GM23338 (cell line): ENCODE data around the gene DGKG. TPM values are rescaled to one million over a fixed set of nuclear protein-coding genes. Genes with fewer than 3 reads are reported as not detected.

ENCODE experiments used
- ATAC-seq: fragments of 200-7000 bp; cut with Tn5 transposase; 3 replicates; pipeline ENCODE4 v1.9.1; 2020
- DNase-seq: peaks from one replicate; pipeline ENCODE4 v3.0.0-alpha.2; 2015; ENCODE audit warnings: low spot score
- H2AFZ ChIP-seq: fragments of 200-600 bp; sonication (generic); 2 replicates; pipeline ENCODE4 v1.8.0; 2016; ENCODE audit warnings: antibody characterized with exemption, mild to moderate bottlenecking, moderate library complexity
- H3F3A ChIP-seq: fragments of 200-600 bp; sonication (generic); replicated peaks from 2 replicates; pipeline ENCODE4 v1.8.0; 2017; ENCODE audit warnings: antibody characterized with exemption, mixed run types, low read depth
- H3K27ac ChIP-seq: fragments of 200-600 bp; sonication (generic); 2 replicates; pipeline ENCODE4 v1.6.1; 2016; ENCODE audit warnings: low read depth
- H3K27me3 ChIP-seq: fragments of 200-600 bp; sonication (generic); 2 replicates; pipeline ENCODE4 v1.8.0; 2016; ENCODE audit warnings: mild to moderate bottlenecking, mixed run types, moderate library complexity; ENCODE audit not compliant: insufficient read depth
- H3K36me3 ChIP-seq: fragments of 200-600 bp; sonication (generic); 2 replicates; pipeline ENCODE4 v1.8.0; 2016; ENCODE audit warnings: mild to moderate bottlenecking; ENCODE audit not compliant: insufficient read depth
- H3K4me1 ChIP-seq: fragments of 200-600 bp; sonication (generic); 2 replicates; pipeline ENCODE4 v1.8.0; 2016; ENCODE audit warnings: mild to moderate bottlenecking, moderate library complexity; ENCODE audit not compliant: insufficient read depth
- H3K4me2 ChIP-seq: fragments of 200-600 bp; sonication (generic); 2 replicates; pipeline ENCODE4 v1.7.1; 2017; ENCODE audit warnings: mixed run types
- H3K4me3 ChIP-seq: fragments of 200-600 bp; sonication (generic); 2 replicates; pipeline ENCODE4 v1.6.1; 2016; ENCODE audit warnings: mixed run types
- H3K79me2 ChIP-seq: fragments of 200-600 bp; sonication (generic); replicated peaks from 2 replicates; pipeline ENCODE4 v1.8.0; 2017; ENCODE audit warnings: mild to moderate bottlenecking; ENCODE audit not compliant: insufficient read depth
- H3K9me2 ChIP-seq: fragments of 200-600 bp; sonication (generic); 2 replicates; pipeline ENCODE4 v1.8.0; 2017; ENCODE audit not compliant: insufficient read depth
- H4K20me1 ChIP-seq: fragments of 200-600 bp; sonication (generic); replicated peaks from 2 replicates; pipeline ENCODE4 v1.8.0; 2017; ENCODE audit warnings: mild to moderate bottlenecking; ENCODE audit not compliant: insufficient read depth
- H3K27ac Mint-ChIP-seq: 2 replicates; pipeline ENCODE4 v1.8.0; 2020; ENCODE audit warnings: inconsistent platforms, mild to moderate bottlenecking, moderate library complexity, mixed read lengths
- H3K27me3 Mint-ChIP-seq: 3 replicates; pipeline ENCODE4 v1.8.0; 2022; ENCODE audit warnings: low read depth, mild to moderate bottlenecking, moderate library complexity, mixed read lengths, inconsistent platforms; ENCODE audit not compliant: insufficient read depth, poor library complexity
- H3K36me3 Mint-ChIP-seq: 3 replicates; pipeline ENCODE4 v1.8.0; 2021; ENCODE audit warnings: low read depth, mild to moderate bottlenecking, inconsistent platforms, moderate library complexity, mixed read lengths
- H3K4me1 Mint-ChIP-seq: 3 replicates; pipeline ENCODE4 v1.8.0; 2020; ENCODE audit warnings: mild to moderate bottlenecking, inconsistent platforms, mixed read lengths
- H3K4me3 Mint-ChIP-seq: 3 replicates; pipeline ENCODE4 v1.8.0; 2021; ENCODE audit warnings: moderate library complexity, mild to moderate bottlenecking, inconsistent platforms, mixed read lengths
- H3K9me3 Mint-ChIP-seq: 3 replicates; pipeline ENCODE4 v1.8.0; 2020; ENCODE audit warnings: moderate library complexity, mild to moderate bottlenecking, inconsistent platforms, mixed read lengths
- CREB1 ChIP-seq: fragments of 250-450 bp; sonication (Bioruptor Pico); IDR thresholded peaks from 2 replicates; pipeline ENCODE4 v1.5.0; 2020; ENCODE audit warnings: low read depth, mild to moderate bottlenecking, moderate library complexity
- ETS1 ChIP-seq: IDR thresholded peaks from 2 replicates; pipeline ENCODE4 v1.6.1; 2016; ENCODE audit warnings: antibody characterized with exemption
- EZH2 ChIP-seq: fragments of 200-600 bp; sonication (generic); IDR thresholded peaks from one replicate; pipeline ENCODE4 v1.8.0; 2017; ENCODE audit warnings: antibody characterized with exemption, mild to moderate bottlenecking, low read depth; ENCODE audit not compliant: unreplicated experiment
- EZH2phosphoT487 ChIP-seq: fragments of 200-600 bp; sonication (generic); IDR thresholded peaks from one replicate; pipeline ENCODE4 v1.8.1; 2018; ENCODE audit warnings: antibody characterized with exemption; ENCODE audit not compliant: unreplicated experiment
- NANOG ChIP-seq: IDR thresholded peaks from 2 replicates; pipeline ENCODE4 v1.6.1; 2016; ENCODE audit warnings: antibody characterized with exemption, borderline replicate concordance
- POLR2AphosphoS5 ChIP-seq: IDR thresholded peaks from 2 replicates; pipeline ENCODE4 v1.6.1; 2016; ENCODE audit warnings: antibody characterized with exemption, low read depth
- STAT1 ChIP-seq: IDR thresholded peaks from one replicate; pipeline ENCODE4 v1.6.1; 2016; ENCODE audit warnings: antibody characterized with exemption; ENCODE audit not compliant: unreplicated experiment
- ZNF114 ChIP-seq: fragments of 250-450 bp; sonication (Bioruptor Pico); IDR thresholded peaks from 2 replicates; pipeline ENCODE4 v1.5.0; 2020; ENCODE audit warnings: mild to moderate bottlenecking, moderate library complexity
- ZNF331 ChIP-seq: fragments of 250-450 bp; sonication (Bioruptor Pico); IDR thresholded peaks from 2 replicates; pipeline ENCODE4 v1.5.0; 2020; ENCODE audit warnings: low read depth, mild to moderate bottlenecking, moderate library complexity
- polyA plus RNA-seq: library from polyadenylated mRNA; unstranded; fragments of >200 nt; fragmentation: Nextera tagmentation; extraction: Ambion mirVana; gene quantifications from 2 replicates; pipeline ENCODE4 v1.2.1, GENCODE V29; 2016
- total RNA-seq: library from RNA; depleted of rRNA; stranded (reverse); fragments of >200 nt; shearing (Covaris generic); gene quantifications from 2 replicates; pipeline ENCODE4 v1.2.3, GENCODE V29; 2014
- TF ChIP-seq, protein P1 (sequence below): fragments of 250-450 bp; sonication (Bioruptor Pico); IDR thresholded peaks from 2 replicates; pipeline ENCODE4 v1.5.0; 2020; ENCODE audit warnings: mild to moderate bottlenecking, moderate library complexity

DGKG gene
- total and polyA plus RNA-seq, 2 experiments from 2014 or later = 0.14 to 0.31 TPM

DNA sequence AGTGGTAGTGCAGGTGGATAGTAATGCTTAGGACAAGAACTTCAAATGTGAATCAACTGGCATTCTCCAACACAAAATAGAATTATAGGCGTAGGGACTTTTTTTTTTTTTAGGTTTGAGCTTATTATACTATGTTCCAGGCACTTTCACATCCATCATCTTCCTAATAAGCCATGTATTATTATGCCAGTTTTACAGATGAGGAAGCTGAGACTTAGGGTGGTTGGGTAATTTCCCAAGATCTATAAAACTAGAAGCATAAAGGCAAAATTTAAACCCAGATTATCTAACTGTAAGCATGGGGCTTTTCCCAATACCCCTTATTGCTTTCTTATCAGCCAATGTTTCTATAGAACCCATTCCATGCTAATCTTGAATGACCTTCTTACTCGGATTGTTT, 178.0 kb downstream of the DGKG start:
- Mint-ChIP-seq H3K4me1 (peaks cover 2% of the 10 kb centered on the region; the same call in 1 of the 3 replicates), H3K4me3 (no peak overlapping the region), H3K27me3 (peaks cover 6% of the 10 kb centered on the region), H3K36me3 (no peaks in the 10 kb centered on the region), H3K27ac (no peak overlapping the region), H3K9me3 (no peaks in the 10 kb centered on the region)
- no peak overlapping the region for H3K27ac ChIP-seq
- no peaks in the 10 kb centered on the region for H3K4me1 ChIP-seq
- H3K27me3 ChIP-seq = peaks cover 5% of the 10 kb centered on the region; the same call in 1 of the 2 replicates
- H3K9me2 ChIP-seq = no peaks in the 10 kb centered on the region
- H3K4me2 ChIP-seq = no peak overlapping the region
- no peak overlapping the region for H3K4me3 ChIP-seq
- H2AFZ ChIP-seq = no peak overlapping the region
- no peaks in the 10 kb centered on the region for H3K79me2 ChIP-seq
- DNase-seq = no peak
- no peak for ATAC-seq
- TF ChIP-seq NANOG (no peak), EZH2 (no peak), EZH2phosphoT487 (no peak), ZNF114 (CRISPR knock-in tag) (no peak), STAT1 (no peak), ZNF331 (CRISPR knock-in tag) (no peak), POLR2AphosphoS5 (no peak), CREB1 (CRISPR knock-in tag) (no peak), ETS1 (no peak)
- TF ChIP-seq, protein P1, sequence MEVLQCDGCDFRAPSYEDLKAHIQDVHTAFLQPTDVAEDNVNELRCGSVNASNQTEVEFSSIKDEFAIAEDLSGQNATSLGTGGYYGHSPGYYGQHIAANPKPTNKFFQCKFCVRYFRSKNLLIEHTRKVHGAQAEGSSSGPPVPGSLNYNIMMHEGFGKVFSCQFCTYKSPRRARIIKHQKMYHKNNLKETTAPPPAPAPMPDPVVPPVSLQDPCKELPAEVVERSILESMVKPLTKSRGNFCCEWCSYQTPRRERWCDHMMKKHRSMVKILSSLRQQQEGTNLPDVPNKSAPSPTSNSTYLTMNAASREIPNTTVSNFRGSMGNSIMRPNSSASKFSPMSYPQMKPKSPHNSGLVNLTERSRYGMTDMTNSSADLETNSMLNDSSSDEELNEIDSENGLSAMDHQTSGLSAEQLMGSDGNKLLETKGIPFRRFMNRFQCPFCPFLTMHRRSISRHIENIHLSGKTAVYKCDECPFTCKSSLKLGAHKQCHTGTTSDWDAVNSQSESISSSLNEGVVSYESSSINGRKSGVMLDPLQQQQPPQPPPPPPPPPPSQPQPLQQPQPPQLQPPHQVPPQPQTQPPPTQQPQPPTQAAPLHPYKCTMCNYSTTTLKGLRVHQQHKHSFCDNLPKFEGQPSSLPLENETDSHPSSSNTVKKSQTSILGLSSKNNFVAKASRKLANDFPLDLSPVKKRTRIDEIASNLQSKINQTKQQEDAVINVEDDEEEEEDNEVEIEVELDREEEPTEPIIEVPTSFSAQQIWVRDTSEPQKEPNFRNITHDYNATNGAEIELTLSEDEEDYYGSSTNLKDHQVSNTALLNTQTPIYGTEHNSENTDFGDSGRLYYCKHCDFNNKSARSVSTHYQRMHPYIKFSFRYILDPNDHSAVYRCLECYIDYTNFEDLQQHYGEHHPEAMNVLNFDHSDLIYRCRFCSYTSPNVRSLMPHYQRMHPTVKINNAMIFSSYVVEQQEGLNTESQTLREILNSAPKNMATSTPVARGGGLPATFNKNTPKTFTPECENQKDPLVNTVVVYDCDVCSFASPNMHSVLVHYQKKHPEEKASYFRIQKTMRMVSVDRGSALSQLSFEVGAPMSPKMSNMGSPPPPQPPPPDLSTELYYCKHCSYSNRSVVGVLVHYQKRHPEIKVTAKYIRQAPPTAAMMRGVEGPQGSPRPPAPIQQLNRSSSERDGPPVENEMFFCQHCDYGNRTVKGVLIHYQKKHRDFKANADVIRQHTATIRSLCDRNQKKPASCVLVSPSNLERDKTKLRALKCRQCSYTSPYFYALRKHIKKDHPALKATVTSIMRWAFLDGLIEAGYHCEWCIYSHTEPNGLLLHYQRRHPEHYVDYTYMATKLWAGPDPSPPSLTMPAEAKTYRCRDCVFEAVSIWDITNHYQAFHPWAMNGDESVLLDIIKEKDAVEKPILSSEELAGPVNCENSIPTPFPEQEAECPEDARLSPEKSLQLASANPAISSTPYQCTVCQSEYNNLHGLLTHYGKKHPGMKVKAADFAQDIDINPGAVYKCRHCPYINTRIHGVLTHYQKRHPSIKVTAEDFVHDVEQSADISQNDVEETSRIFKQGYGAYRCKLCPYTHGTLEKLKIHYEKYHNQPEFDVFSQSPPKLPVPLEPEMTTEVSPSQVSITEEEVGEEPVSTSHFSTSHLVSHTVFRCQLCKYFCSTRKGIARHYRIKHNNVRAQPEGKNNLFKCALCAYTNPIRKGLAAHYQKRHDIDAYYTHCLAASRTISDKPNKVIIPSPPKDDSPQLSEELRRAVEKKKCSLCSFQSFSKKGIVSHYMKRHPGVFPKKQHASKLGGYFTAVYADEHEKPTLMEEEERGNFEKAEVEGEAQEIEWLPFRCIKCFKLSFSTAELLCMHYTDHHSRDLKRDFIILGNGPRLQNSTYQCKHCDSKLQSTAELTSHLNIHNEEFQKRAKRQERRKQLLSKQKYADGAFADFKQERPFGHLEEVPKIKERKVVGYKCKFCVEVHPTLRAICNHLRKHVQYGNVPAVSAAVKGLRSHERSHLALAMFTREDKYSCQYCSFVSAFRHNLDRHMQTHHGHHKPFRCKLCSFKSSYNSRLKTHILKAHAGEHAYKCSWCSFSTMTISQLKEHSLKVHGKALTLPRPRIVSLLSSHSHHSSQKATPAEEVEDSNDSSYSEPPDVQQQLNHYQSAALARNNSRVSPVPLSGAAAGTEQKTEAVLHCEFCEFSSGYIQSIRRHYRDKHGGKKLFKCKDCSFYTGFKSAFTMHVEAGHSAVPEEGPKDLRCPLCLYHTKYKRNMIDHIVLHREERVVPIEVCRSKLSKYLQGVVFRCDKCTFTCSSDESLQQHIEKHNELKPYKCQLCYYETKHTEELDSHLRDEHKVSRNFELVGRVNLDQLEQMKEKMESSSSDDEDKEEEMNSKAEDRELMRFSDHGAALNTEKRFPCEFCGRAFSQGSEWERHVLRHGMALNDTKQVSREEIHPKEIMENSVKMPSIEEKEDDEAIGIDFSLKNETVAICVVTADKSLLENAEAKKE (CRISPR knock-in tag) = no peak
- H4K20me1 ChIP-seq = no peaks in the 10 kb centered on the region
- H3F3A ChIP-seq = no peaks in the 10 kb centered on the region
- H3K36me3 ChIP-seq = no peaks in the 10 kb centered on the region
